Measurements from ENCODE around the gene PLCL2. TPM values are rescaled to one million over a fixed set of nuclear protein-coding genes. Genes with fewer than 3 reads are reported as not detected.

Gene PLCL2
- total RNA-seq, 1 experiment from 2014 or later = 32.1 TPM

GRCh38 chr3:16840101-16840424, 44.7 kb upstream of the PLCL2 start:
- no peaks in the 10 kb centered on the region for H3K9me3 ChIP-seq (ENCODE audit: control insufficient read depth, low read depth, low read length)
- no peaks in the 10 kb centered on the region for H3K23me2 ChIP-seq (ENCODE audit: insufficient read length, low read depth, low read length, poor library complexity, severe bottlenecking)
- no peak overlapping the region for H2AFZ ChIP-seq (ENCODE audit: low read length)
- H4K91ac ChIP-seq (ENCODE audit: insufficient read length, low read depth, low read length) = no peak overlapping the region
- no peak overlapping the region for H4K5ac ChIP-seq (ENCODE audit: insufficient read length, low read depth, low read length)
- H2BK20ac ChIP-seq (ENCODE audit: low read depth, low read length, poor library complexity, severe bottlenecking) = no peak overlapping the region
- H4K20me1 ChIP-seq (ENCODE audit: control insufficient read depth, insufficient read depth, insufficient read length) = no peaks in the 10 kb centered on the region
- no peak overlapping the region for H3T11ph ChIP-seq (ENCODE audit: low read length)
- no peak overlapping the region for H2BK5ac ChIP-seq (ENCODE audit: insufficient read length, low read length)
- no peaks in the 10 kb centered on the region for H3K79me1 ChIP-seq (ENCODE audit: insufficient read depth, low read depth, low read length, poor library complexity, severe bottlenecking)
- no peak overlapping the region for H3K18ac ChIP-seq (ENCODE audit: insufficient read length, low read depth, low read length)
- no peak overlapping the region for H4K8ac ChIP-seq (replicated peaks; ENCODE audit: insufficient read length, low read depth, low read length)
- H3K4me2 ChIP-seq (ENCODE audit: insufficient read depth, insufficient read length, low read length) = no peak overlapping the region
- no peak overlapping the region for H3K23ac ChIP-seq (ENCODE audit: insufficient read length, low read depth, low read length)
- H3K56ac ChIP-seq (ENCODE audit: insufficient read length, low read depth, low read length) = no peak overlapping the region
- no peak overlapping the region for H2BK15ac ChIP-seq (ENCODE audit: low read depth, low read length)
- H3K4me1 ChIP-seq (ENCODE audit: insufficient read depth, low read length) = peaks cover 10% of the 10 kb centered on the region; the same call in 1 of the 2 replicates
- WGBS (ENCODE audit: extremely low coverage, insufficient read length, low lambda C conversion rate) = no CpG with 5 or more reads among the region's 1 CpG
- no peaks in the 10 kb centered on the region for H3K79me2 ChIP-seq (ENCODE audit: insufficient read depth, low read length)
- no peak for TF ChIP-seq CTCF (conservative IDR thresholded peaks at IDR 0.05)
- H2AK5ac ChIP-seq (ENCODE audit: insufficient read length, low read length) = no peak overlapping the region
- no peaks in the 10 kb centered on the region for H3K27me3 ChIP-seq (ENCODE audit: insufficient read depth, low read length)
- Mint-ChIP-seq H3K4me3 (no peak overlapping the region), H3K9me3 (no peaks in the 10 kb centered on the region), H3K27ac (no peak overlapping the region), H3K4me1 (peaks cover 33 to 35% of the 10 kb centered on the region in 2 experiments), H3K36me3 (ENCODE audit: insufficient read depth in 1 of 3, low read depth in 3 of 3) (no peaks in the 10 kb centered on the region), H3K27me3 (ENCODE audit: low read depth) (no peaks in the 10 kb centered on the region)
- H2BK120ac ChIP-seq (ENCODE audit: low read depth, low read length, poor library complexity, severe bottlenecking) = no peak overlapping the region
- no peak overlapping the region for H3K9ac ChIP-seq (ENCODE audit: extremely low read depth, insufficient read length, low read length)
- no peak overlapping the region for H3K27ac ChIP-seq (ENCODE audit: insufficient read length, low read depth, low read length)
- no peak for DNase-seq
- H2BK12ac ChIP-seq (ENCODE audit: insufficient read length, low read depth, low read length) = no peak overlapping the region
- H3K4ac ChIP-seq (ENCODE audit: low read depth, low read length) = no peak overlapping the region
- H3K14ac ChIP-seq (ENCODE audit: insufficient read depth, low read length) = no peak overlapping the region
